Activated CD4-positive, alpha-beta T cell treated with anti-CD3 and anti-CD28 coated beads, Interleukin-2, Interleukin-4, amounts not matched to agents 100 ng/mL and 50 ng/mL, durations not matched to agents 16 hours and 8 hours (primary cell): ENCODE data around the gene DGCR8.

Experiments
- DNase-seq: peaks from one replicate; pipeline ENCODE4 v3.0.0-alpha.2; 2020; ENCODE audit warnings: low spot score

Gene DGCR8

DNA sequence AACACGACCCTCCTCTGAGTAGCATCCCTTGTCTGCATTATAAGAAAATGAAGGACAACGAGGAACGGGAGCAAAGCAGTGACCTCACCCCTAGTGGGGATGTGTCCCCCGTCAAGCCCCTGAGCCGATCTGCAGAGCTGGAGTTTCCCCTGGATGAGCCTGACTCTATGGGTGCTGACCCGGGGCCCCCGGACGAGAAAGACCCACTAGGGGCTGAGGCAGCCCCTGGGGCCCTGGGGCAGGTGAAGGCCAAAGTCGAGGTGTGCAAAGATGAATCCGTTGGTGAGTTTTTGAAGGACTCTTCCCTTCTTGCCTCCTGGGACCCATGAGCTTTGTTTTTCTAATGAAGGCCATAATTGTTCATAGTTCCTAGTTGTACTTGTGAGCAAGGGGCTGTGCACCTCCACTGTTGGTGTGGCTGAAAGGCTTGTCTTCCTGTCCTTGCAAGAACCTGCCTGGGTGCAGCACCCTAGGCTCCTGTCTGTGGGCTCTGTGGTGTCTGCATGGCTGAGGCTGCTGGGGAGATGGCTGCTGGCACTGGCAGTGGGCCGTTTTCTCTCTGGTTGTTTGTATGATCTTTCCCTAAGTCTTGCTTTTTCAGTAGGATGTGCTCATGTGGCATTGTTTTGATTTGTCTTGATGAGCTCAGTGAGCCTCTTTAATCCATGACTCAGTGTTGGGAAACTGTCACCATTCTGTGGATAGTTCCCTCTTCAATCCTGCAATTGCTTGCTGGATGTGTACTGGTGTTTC is 10.1 kb downstream of the DGCR8 start:
- DNase-seq = no peak

DNA sequence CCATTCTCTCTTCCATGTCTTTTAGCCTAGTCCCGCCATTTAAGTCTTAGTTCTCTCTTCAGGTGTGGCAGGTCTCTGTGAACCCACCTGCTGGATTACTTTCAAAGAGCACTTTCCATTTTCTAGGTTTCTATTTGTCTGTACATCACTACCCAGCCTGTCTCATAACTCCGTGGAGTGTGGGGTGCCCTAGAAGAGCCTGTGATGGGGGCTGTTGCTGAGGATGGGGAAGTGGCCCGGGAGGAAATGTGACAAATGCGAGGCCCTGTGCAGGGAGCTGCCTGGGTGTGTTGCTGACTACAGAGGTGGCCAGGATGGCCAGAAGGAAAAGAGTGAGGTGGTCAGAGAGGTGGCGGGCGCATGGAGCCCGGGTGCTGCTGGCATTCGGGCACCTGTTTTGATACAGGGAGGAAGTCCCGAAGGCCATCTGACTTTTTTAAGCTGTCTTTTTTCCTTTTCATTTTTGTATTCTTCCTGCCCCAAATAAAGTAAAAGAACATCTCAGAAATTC is 10.7 kb downstream of the DGCR8 start:
- no peak for DNase-seq

DNA sequence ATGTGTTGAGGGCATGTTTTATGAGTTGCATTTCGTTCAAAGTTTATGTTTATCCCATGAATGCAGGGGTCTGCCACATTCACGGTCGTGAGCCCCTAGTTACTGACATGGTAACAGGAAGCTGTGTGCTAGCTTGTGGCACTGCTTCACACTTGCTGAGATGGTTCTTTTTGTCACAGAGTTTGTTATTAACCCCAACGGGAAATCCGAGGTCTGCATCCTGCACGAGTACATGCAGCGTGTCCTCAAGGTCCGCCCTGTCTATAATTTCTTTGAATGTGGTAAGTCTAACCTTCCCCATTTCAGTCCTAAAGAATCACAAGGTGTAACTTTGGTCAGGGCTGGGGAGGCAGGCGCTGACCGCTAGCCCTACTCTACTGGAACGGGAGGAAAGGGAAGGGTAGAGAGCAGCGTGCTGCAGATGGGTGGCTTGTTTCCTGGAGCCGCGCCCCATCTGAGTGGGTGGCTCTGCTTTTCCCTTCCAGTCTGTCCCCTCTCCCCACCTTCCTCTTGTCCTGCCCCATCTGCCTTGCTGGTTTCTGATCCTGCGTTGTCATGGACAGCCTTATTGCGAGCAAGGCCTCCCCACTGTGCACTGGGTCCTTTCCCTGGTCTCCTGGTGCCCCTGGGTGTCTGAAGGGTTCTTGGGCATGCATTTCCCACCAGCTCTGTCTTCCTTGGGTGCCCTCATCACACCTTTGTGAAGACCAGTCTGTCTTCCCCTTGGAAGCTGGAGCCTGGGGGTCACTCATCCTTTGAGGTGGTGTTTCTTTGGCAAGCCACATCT is 11.8 kb downstream of the DGCR8 start:
- DNase-seq = no peak

DNA sequence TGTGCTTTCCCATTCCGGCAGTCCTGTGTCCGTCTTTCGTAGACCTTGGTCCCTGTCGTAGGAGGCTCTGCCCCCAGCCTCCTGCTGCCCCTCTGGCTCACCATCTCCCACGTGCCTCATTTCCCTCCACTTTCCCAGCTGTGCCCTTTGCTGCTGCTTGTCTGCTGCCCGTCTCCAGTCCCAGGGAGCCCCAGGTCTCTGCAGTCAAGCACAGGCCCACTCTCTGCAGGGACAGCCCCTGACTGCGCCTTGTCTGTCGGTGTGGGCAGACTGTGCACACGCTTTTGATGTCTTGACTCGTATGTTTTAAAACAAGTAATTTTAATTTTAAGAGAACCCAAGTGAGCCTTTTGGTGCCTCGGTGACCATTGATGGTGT is 12.4 kb downstream of the DGCR8 start:
- no peak for DNase-seq

DNA sequence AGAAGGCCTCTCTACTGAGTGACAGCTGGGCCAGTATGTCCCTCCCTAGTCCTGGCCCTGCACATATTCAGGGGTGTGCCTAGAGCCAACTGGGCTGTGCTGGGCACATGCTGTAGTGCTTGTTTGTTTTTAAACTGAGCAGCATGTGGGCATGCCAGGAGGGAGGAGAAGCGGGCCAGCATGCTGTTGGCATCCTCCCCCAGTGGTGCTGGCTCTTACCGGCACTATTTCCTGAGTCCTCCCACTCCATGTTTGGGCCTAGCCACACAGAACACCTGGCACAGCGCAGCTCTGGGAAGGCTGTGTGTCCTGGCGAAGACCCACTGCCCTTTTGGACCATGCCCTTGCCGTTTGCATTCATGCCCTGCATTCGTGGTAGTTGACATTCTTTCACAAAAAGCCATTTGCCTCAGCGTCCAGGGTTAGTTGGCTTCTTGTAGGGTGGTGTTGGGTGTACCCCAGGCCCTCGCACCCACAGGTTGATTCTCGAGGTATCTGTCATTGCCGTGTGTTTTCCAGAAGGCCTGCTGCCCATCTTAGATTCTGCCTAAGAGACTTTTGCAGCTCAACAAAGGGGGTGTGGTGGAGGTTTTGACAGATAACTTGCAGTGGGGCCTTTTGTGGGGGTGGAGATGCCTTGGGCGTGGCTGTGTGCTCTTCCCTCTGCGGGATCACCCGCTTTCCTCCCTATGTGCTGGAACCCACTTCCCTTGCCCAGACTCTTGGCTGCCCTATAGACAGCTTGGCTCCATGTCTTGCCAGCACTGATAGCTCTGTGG is 13.6 kb downstream of the DGCR8 start:
- no peak for DNase-seq

DNA sequence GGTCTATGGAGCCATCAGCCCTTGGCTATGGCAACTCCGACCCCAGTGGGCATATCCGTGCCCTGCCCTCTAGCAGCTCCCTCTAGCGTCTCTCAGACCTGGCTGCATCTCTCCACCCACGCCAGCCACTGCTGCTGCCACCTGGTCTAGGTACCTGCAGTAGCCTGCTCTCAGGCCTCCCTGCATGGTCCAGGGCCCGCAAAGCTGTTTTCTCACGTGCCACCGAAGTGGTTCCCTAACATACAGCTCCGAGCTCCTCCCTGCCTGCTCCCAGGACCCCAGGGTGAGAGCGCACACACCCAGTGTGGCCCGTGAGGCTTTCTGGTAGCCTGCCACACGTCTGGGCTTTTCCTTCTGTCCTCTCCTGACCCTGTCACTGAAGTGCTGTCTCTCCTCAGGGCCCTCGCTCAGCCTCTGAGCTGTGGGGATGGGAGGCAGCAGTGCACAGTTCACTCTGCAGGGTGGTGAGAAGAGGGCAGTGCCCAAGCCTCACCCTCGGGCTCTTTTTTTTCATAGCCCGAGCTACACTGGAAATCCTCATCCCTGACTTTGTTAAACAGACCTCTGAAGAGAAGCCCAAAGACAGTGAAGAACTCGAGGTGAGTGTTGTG is 14.3 kb downstream of the DGCR8 start:
- no peak for DNase-seq

DNA sequence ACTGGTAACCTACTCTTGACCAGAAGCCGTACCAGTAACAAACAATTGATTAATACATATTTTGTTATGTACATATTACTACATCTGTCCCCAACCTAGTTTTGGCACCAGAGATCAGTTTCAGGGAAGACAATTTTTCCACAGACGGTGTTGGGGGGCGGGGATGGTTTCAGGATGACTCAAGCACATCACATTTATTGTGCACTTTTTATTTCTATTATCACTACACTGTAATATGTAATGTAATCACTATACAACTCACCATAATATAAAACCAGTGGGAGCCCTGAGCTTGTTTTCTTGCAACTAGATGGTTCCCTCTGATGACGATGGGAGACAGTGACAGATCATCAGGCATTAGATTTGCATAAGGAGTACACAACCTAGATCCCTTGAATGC is 15.5 kb downstream of the DGCR8 start:
- DNase-seq = no peak

DNA sequence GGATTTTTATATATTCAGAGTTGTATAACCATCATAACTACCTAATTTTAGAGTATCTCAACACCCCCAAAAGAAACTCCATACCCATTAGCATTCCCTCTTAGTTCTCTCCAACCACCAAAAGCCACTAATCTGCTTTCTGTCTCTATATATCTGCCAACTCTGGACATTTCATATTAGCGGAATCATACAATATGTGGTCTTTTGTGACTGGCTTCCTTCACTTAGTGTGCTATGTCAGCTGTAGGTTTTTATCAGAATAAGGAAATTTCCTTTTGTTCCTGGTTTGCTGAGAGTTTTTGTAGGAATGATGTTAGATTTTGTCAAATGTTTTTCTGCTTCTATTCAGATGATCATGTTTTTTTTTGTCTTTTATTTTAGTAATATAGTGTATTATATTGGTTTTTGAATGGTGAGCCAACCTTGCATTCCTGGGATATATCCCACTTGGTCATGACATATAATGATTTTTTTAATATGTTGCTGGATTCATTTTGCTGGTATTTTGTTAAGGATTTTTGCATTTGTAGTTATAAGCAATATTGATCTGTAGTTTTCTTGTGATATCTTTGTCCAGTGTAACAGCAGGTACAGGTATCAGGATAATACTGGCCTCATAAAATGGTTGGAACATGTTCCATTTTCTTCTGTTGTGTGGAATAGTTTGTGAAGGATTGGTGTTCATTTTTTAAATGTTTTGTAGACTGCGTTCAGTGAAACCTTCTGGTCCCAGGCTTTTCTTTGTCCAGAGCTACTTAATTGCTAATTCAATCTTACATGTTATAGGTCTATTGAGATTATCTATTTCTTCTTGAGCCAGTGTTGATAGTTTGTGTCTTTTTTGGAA is 16.8 kb downstream of the DGCR8 start:
- DNase-seq = no peak

DNA sequence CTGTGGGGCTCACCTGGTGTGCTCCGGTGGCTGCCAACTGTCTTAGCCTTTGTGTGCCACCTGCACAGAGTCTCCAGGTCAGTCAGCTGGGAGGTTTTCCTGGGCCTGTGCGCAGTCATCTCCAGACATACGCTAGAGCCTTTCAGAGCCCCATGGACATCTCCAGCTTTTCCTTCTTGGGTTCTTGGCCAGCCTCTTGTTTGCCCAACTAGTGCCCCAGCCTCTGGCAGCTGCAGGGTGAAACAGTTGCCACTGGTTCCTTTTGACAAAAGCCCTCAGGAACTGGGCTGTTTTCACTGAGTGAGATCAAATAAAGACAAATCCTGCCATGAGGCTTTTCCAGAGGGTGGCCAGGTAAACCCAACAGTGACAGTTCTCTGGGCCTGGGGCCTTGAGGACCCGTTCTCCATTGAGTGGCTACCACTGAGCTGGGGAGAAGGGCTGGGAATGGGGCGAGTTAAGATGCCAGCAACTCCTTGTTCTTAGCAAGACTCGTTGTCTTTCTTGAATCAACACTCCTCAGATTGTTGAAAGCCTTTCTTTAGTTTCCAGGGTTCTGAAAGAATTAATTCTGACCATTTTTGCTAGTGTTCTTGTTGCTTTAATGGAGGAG is 19.2 kb downstream of the DGCR8 start:
- no peak for DNase-seq

DNA sequence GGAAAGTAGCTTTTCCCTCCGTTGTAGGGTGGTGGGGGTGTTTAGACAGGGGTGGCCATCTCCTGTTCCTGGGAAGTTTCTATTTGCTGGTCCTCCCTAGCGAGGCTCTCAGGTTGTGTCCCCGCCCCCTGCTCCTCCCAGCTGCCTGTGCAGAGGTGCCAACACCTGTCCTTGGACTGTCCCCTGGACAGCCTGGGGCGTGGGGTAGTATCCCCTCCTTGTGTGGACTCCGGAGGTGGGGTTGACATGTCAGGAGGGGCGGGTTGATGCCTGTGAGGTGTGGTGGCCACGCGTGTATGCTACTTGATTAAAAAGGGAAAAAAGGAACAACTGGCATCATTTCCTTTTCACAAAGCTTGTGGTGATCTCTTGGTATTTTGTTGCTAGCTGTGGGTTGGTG is 21.6 kb downstream of the DGCR8 start:
- DNase-seq = no peak

DNA sequence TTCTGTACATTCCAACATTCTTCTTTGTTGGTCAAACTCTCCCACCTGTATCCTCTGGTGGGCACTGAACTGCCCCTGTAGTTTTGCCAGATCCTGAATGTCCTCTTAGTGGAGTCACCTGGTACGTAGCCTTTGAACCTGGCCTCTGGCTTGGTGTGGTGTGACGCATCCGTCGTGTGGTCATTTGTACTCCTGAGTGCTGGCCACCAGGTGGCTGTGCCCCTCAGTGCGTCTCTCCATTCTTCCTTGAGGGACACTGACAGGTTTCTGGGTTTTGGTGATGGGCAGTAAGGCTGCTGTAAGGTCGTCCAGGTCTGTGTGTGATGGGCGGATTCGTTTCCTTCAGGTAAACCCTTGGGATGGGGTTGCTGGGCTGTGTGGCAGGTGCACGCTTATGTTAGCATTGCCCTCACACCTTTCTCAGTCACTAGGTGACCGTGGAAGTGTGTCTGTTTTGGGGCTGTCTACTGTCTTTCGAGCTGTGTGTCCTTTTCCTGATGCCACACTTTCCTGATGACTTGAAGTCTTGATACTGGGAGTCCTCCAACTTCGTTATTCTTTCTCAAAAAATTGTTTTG is 22.3 kb downstream of the DGCR8 start:
- no peak for DNase-seq

DNA sequence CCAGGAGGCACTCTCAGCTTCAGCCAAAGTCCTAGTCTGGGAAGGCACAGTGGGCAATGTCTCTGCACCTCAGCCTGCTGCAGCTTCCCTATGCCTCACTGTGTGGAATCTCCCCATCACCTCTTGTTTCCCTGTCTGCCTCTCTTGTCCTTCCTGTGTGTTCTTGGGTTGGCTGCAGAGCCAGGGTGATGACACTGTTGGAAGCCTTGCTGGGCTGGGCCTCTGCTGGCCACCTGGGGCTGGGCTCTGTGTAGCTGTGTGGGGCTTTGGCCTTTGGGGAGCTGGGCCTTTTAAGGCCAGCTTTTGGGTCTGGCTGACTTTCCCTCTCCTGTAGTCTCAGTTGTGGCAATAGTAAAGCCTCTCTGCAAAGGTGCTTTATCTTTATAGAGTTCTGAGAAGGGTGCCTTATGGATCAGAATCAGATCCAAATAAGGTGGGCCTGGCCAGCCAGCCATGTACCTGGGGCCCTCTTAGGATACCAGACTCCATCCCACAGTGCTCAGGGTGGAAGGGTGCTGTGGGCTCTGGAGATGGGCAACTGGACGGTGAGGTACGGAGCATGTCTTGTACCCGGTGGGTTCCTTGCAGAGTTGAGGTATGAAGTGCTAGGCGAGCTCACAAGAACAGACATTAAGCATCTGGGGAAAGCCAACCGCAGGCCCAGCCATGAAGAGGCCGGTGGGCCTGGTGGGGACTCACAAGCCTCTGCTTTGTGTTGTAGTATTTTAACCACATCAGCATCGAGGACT is 25.6 kb downstream of the DGCR8 start:
- DNase-seq = no peak

DNA sequence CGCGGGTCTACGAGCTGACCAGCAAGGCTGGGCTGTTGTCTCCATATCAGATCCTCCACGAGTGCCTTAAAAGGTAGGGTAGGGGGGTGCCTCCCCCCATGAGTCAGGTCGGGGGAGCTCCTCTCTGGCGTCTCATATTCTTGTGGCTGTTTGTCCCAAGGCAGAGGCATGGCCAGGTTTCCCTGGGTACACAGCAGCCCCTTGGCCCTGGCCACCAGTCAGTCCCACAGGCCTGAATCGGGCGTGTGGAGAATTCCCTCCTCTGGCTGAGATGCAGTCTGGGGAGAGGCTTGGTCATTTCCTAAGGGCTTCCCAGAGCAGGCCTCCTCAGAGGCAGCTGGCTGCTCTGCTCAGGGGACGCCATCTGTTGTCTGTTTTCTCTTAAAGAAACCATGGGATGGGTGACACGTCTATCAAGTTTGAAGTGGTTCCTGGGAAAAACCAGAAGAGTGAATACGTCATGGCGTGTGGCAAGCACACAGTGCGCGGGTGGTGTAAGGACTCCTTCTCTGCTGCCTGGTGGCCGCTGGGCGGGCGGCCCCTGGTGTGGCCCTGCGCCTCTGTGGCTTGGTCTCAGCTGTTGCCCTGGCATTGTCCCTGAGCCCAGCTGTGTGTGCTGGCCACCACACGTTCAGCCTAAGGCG is 26.3 kb downstream of the DGCR8 start:
- DNase-seq = no peak

DNA sequence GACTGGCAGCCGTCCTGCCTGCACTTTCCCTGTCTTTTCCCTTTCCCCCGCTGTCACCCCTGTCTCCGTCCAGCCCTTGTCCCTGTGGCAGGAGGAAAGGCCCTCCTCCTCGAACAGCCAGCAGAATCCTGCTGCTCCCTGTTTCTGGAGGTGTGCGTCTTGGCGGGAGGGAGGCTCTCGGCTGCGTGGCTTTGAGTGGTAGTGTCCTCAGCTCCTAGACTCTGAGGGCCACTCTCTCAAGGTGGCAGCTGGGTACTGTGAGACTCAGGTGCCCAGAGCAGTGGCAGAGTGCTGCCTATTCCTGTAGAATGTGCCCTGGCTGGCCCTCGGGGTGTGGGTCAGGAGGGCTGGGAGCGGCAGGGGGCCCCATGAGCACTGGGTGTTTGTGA is 26.8 kb downstream of the DGCR8 start:
- no peak for DNase-seq

DNA sequence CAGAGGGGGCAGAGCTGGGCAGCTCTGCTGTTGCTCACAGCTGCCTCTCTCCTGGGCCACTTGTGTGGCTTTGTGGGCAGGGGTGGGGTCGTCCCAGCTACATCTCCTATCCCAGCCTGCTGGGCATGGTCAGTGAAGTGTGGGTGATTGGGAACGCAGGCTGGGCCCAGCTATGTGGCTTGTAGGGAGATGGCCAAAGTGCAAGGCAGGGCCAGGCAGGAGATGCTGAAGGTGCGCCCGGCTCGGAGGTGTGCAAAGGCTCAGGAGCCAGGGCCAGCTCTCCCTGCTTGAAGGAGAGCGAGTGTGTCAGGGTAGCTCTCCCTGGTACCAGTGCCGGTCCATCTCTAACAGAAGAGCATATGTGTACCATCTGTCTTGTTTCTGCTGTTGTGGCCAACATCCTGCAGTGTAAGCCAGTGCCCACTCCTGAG is 27.4 kb downstream of the DGCR8 start:
- DNase-seq = no peak

DNA sequence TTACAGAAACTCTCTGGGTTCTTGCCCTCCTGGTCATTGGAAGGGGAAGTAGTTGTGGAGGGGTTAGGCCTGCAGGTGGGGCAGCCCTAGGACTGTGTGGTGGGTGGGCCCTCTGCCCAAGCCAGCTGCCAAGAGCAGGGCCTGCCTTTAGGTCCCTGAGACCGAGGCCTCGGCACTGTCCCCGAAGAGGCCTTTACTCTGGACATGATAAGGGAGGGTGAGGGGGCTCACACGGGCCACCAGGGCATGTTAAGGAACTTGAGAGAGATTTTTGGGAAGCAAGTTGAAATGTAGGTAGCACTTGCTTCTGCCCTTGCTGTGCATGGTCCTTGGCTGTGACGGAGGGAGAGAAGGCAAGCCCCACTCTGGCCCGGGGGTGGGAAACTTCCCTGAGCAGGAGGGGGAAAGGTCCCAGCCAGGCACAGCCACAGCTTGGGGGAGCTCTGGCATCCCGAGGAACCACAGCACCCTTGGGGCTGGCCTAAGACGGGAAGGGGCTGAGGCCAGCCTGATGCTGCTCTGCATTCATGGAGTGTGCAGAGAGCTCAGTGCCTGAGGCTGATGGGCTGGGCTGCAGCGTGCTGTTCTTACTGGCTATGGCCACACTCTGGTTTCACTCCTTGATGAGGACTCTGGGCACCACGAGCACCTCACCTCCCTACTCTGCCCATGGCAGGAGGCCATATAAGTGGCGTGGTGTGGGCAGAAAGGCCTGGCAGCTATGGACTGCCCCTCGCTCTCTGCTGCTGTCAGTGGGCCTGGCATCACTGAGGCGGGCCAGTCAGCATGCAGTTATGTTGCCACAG is 28.1 kb downstream of the DGCR8 start:
- DNase-seq = no peak

DNA sequence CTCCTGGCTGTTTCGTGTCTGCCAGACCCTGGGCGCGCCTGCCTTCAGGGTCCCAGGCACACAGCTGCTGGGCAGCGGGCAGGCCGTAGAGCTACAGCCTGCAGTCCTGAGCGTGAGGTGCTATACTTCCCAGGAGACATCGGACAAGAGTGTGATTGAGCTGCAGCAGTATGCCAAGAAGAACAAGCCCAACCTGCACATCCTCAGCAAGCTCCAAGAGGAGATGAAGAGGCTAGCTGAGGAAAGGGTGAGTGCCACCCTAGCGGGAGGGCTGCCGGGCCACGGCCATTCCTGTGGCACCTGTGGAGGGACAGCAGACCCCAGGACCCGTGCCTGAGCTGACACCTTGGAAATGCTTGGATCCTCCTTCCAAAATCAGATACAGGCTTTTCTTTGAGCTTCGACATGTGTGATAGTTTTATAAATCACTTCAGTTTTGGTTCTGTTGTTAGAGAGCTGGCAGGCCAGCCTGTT is 28.8 kb downstream of the DGCR8 start:
- DNase-seq = no peak
